HUES64 (cell line): ENCODE data around the gene TMEM235.

ENCODE experiments used
- H3K27ac ChIP-seq: 2 replicates; pipeline ENCODE4 v1.7.0; 2013; ENCODE audit warnings: low read depth, low read length, inconsistent platforms
- H3K27me3 ChIP-seq: 2 replicates; pipeline ENCODE4 v1.6.1; 2013; ENCODE audit warnings: mild to moderate bottlenecking, low read length; ENCODE audit not compliant: insufficient read depth
- H3K36me3 ChIP-seq: 2 replicates; pipeline ENCODE4 v1.6.1; 2013; ENCODE audit warnings: mild to moderate bottlenecking, low read length; ENCODE audit not compliant: insufficient read depth
- H3K4me1 ChIP-seq: 2 replicates; pipeline ENCODE4 v1.6.1; 2013; ENCODE audit warnings: mild to moderate bottlenecking, low read length, moderate library complexity; ENCODE audit not compliant: insufficient read depth
- H3K4me3 ChIP-seq: 2 replicates; pipeline ENCODE4 v1.5.1; 2013; ENCODE audit warnings: mild to moderate bottlenecking, low read length, moderate library complexity
- H3K9ac ChIP-seq: 2 replicates; pipeline ENCODE4 v1.6.1; 2013; ENCODE audit warnings: mild to moderate bottlenecking, low read depth, low read length
- H3K9me3 ChIP-seq: 2 replicates; pipeline ENCODE4 v1.6.1; 2013; ENCODE audit warnings: low read depth, low read length; ENCODE audit not compliant: insufficient read depth
- WGBS: fragments of 150-250, 120-280 bp; methylation state at CpG from one replicate; pipeline ENCODE4 v1.1.7; 2013; ENCODE audit warnings: missing lambda C conversion rate; 5-methylcytosine and 5-hydroxymethylcytosine counted together

Gene TMEM235

DNA sequence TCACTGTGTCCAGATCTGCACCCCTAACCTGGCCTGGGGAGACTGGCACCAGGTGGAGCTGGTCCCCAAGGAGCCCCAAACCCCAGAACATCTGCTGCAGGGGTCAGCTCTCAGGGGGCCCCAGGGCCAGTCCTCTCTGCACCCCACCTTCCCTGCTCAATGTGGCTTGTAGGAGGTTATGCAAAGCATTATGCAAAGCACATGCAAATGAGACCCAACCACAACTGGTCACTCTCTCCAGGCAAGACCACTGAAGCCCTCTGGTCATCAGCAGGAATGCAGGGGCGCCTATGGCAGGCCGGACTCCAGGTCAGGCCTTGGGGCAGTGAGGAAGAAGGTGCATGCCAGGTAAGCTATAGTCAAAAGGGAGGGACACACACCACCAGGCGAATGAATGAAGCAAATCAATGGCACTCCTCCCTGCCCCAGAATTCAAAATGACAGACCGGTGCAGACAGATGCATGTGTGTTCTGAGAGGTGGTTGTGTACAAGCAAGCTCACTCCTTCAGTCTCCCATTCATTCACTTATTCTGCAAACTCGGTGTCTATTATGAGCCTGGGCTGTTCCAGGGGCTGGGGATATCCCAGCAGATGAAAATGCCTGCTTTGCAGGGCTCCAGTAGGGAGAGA is 48.0 kb downstream of the TMEM235 start:
- no peak overlapping the region for H3K27ac ChIP-seq
- H3K27me3 ChIP-seq = no peaks in the 10 kb centered on the region
- no peaks in the 10 kb centered on the region for H3K36me3 ChIP-seq
- no peak overlapping the region for H3K4me3 ChIP-seq
- 82% methylated on average over 5 of the region's 5 CpGs for WGBS
- peaks cover 14% of the 10 kb centered on the region for H3K4me1 ChIP-seq
- H3K9ac ChIP-seq = no peak overlapping the region
- H3K9me3 ChIP-seq = no peaks in the 10 kb centered on the region

DNA sequence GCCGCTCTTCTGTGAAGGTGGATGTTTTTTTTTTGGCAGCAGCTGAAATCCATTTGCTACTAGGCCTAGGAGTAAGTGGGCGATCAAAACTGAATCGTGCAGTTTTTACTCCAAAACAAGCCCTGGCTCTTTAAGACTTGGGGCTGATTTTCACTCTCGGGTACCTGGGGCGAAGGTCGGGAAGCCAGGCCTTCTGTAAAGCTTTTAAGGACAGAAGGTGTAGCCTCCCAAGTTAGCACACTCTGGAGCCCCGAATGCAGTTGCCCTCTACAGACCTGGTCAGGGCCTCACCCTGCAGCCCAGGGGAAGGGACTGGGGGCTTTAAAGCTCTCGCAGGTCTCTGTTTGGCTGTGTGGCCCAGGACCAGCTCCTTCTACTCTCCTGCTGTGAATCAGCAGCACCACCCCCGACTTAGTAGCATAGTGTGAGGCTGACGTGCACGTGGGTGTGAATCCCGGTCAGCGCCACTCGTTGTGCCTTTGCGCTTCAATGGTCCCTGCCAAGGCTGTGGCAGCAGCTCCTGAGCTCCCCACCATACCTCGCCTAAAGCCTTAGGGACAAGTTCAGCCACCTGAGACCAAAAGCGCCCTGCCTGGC is 49.9 kb downstream of the TMEM235 start:
- H3K27me3 ChIP-seq = no peaks in the 10 kb centered on the region
- no peak overlapping the region for H3K27ac ChIP-seq
- H3K36me3 ChIP-seq = no peaks in the 10 kb centered on the region
- H3K4me3 ChIP-seq = no peak overlapping the region
- no peak overlapping the region; the same call in 1 of the 2 replicates for H3K9ac ChIP-seq
- H3K4me1 ChIP-seq = peaks cover 14% of the 10 kb centered on the region
- no peaks in the 10 kb centered on the region for H3K9me3 ChIP-seq
- 75% methylated on average over 17 of the region's 17 CpGs for WGBS

DNA sequence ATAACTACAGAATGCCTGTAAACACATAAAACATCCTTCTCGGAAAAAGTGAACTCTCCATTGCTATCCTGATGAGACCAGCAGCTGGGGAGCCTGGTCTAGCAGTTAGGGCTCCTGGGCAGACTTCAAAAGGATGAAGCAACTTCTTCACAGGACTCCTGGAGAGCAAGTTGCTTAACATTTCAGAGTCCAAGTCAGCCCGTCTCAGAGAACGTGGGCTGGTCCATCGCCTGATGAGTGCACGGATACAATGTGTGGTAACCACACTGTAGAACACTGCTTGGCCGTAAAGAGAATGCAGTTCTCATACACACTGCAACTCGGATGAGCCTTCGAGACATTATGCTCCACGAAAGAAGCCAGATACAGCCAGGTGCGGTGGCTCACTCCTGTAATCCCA is 52.7 kb downstream of the TMEM235 start:
- Histone ChIP-seq H3K9ac (no peak overlapping the region), H3K27ac (no peak overlapping the region), H3K4me3 (no peak overlapping the region), H3K36me3 (no peaks in the 10 kb centered on the region), H3K4me1 (peaks cover 5% of the 10 kb centered on the region), H3K9me3 (no peaks in the 10 kb centered on the region), H3K27me3 (no peaks in the 10 kb centered on the region)
- WGBS = 71% methylated on average over 10 of the region's 10 CpGs

DNA sequence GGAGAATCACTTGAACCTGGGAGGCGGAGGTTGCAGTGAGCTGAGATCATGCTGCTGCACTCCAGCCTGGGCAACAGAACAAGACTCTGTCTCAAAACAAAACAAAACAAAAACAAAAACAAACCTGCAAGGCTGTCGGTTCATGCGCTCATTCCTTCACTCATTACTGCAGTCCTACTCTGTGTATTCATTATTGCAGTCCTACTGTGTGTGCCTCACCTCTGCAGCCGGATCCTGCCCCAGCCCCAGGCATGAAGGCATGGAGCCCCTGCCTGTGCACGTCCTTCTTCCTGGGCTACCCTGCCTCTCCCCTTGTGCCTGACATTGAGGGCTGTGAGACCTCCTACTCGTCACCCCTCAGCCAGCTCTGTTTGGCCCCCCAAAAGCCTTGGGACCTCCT is 57.6 kb downstream of the TMEM235 start:
- no peaks in the 10 kb centered on the region for H3K36me3 ChIP-seq
- H3K4me1 ChIP-seq = no peaks in the 10 kb centered on the region
- H3K27me3 ChIP-seq = no peaks in the 10 kb centered on the region
- no peak overlapping the region for H3K27ac ChIP-seq
- H3K4me3 ChIP-seq = no peak overlapping the region
- 91% methylated on average over 6 of the region's 6 CpGs for WGBS
- H3K9ac ChIP-seq = no peak overlapping the region
- no peaks in the 10 kb centered on the region for H3K9me3 ChIP-seq

DNA sequence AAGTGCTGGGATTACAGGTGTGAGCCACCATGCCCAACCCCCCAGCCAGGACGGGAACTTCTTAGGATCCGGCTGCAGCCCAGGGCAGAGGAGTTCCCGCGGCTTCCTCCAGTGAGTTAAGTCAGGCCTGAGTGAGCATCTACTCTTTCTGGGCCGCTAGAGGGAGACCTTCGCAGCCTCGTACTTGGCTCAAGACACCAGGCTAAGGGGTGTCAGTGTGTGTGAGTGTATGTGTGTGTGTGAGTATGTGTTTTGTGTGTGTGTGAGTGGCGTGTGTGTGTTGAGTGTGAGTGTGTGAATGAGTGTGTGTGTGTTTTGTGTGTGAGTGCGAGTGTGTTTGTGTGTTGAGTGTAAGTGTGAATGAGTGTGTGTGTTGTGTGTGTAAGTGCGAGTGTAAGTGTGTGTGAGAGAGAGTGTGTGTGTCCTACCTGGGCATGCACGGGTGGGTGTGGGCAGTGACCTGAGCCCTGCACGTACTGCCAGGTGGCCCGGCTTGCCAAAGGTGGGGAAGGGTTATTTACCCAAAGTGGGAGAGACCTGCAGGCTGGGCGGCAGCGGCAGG is 58.5 kb downstream of the TMEM235 start:
- 40% methylated on average over 15 of the region's 15 CpGs for WGBS
- H3K4me1 ChIP-seq = no peaks in the 10 kb centered on the region

More for the DNA sequence above, 58.5 kb downstream of the TMEM235 start:
- H3K9ac ChIP-seq = no peak overlapping the region
- no peaks in the 10 kb centered on the region for H3K9me3 ChIP-seq
- no peaks in the 10 kb centered on the region for H3K27me3 ChIP-seq
- no peaks in the 10 kb centered on the region for H3K36me3 ChIP-seq
- H3K4me3 ChIP-seq = no peak overlapping the region
- H3K27ac ChIP-seq = no peak overlapping the region
